ENCODE data around the gene SEMA4C. TPM values are rescaled to one million over a fixed set of nuclear protein-coding genes. Genes with fewer than 3 reads are reported as not detected.

SEMA4C gene
- polyA plus RNA-seq, 1 donor from 2014 or later = 88.7 TPM

GRCh38 chr2:96819876-96820511 is 49.9 kb downstream of the SEMA4C start:
- no peaks in the 10 kb centered on the region for H4K20me1 ChIP-seq (ENCODE audit: insufficient read depth)

GRCh38 chr2:96819128-96819875 is 50.6 kb downstream of the SEMA4C start:
- Histone ChIP-seq H3F3A (ENCODE audit: insufficient read depth, low read length, poor library complexity, severe bottlenecking) (no peaks in the 10 kb centered on the region), H3K79me2 (replicated peaks; ENCODE audit: insufficient read depth, low read length) (peaks cover 32% of the 10 kb centered on the region), H3K9me3 (ENCODE audit: low read length) (no peaks in the 10 kb centered on the region), H3K9ac (ENCODE audit: low read length) (no peak overlapping the region), H3K27ac (ENCODE audit: low read length) (no peak overlapping the region), H3K9me2 (ENCODE audit: insufficient read depth, low read length) (no peaks in the 10 kb centered on the region), H3K27me3 (ENCODE audit: insufficient read depth, low read depth, low read length) (no peaks in the 10 kb centered on the region), H3K4me2 (ENCODE audit: low read length) (no peak overlapping the region), H3K4me3 (ENCODE audit: low read length) (peak overlapping the region; percentile 75), H2AFZ (ENCODE audit: low read depth, low read length) (no peak overlapping the region), H3K36me3 (ENCODE audit: insufficient read depth, low read length) (no peaks in the 10 kb centered on the region), H4K20me1 (ENCODE audit: insufficient read depth) (no peaks in the 10 kb centered on the region)
- TF ChIP-seq SMC3 (conservative IDR thresholded peaks at IDR 0.05; ENCODE audit: poor library complexity) (no peak), MXI1 (conservative IDR thresholded peaks at IDR 0.05; ENCODE audit: poor library complexity, severe bottlenecking) (no peak), REST (IDR thresholded peaks at IDR 0.05; ENCODE audit: borderline replicate concordance) (no peak), RAD21 (conservative IDR thresholded peaks at IDR 0.05) (no peak), EZH2 (IDR thresholded peaks at IDR 0.05; ENCODE audit: borderline replicate concordance, insufficient read depth, low read length, poor library complexity, severe bottlenecking) (no peak), TAF1 (IDR thresholded peaks at IDR 0.05; ENCODE audit: low read depth) (no peak), POLR2AphosphoS5 (IDR thresholded peaks at IDR 0.05) (no peak), CTCF (IDR thresholded peaks at IDR 0.05; ENCODE audit: poor library complexity, severe bottlenecking) (no peak), EP300 (conservative IDR thresholded peaks at IDR 0.05; ENCODE audit: poor library complexity, severe bottlenecking) (no peak)

More at GRCh38 chr2:96819876-96820511, 49.9 kb downstream of the SEMA4C start:
- Histone ChIP-seq H3F3A (ENCODE audit: insufficient read depth, low read length, poor library complexity, severe bottlenecking) (no peaks in the 10 kb centered on the region), H3K79me2 (replicated peaks; ENCODE audit: insufficient read depth, low read length) (peaks cover 32% of the 10 kb centered on the region), H3K9ac (ENCODE audit: low read length) (no peak overlapping the region), H3K4me2 (ENCODE audit: low read length) (no peak overlapping the region), H3K27me3 (ENCODE audit: insufficient read depth, low read depth, low read length) (no peaks in the 10 kb centered on the region), H3K9me3 (ENCODE audit: low read length) (no peaks in the 10 kb centered on the region), H2AFZ (ENCODE audit: low read depth, low read length) (no peak overlapping the region), H3K36me3 (ENCODE audit: insufficient read depth, low read length) (no peaks in the 10 kb centered on the region), H3K27ac (ENCODE audit: low read length) (no peak overlapping the region), H3K4me3 (ENCODE audit: low read length) (peak overlapping the region; percentile 75), H3K9me2 (ENCODE audit: insufficient read depth, low read length) (no peaks in the 10 kb centered on the region)
- TF ChIP-seq CTCF (IDR thresholded peaks at IDR 0.05; ENCODE audit: poor library complexity, severe bottlenecking) (peak; percentile 11), SMC3 (conservative IDR thresholded peaks at IDR 0.05; ENCODE audit: poor library complexity) (no peak)

Measured in neural cell (in vitro differentiated cells).